Measurements from ENCODE around the gene INAFM2. TPM values are rescaled to one million over a fixed set of nuclear protein-coding genes. Genes with fewer than 3 reads are reported as not detected.
A peak's percentile ranks its signal among the peaks of the same experiment; 100 is the strongest.

INAFM2 gene
- total and polyA plus RNA-seq, 9 donors: 7.4 to 50.6 (median 30.6) TPM

DNA sequence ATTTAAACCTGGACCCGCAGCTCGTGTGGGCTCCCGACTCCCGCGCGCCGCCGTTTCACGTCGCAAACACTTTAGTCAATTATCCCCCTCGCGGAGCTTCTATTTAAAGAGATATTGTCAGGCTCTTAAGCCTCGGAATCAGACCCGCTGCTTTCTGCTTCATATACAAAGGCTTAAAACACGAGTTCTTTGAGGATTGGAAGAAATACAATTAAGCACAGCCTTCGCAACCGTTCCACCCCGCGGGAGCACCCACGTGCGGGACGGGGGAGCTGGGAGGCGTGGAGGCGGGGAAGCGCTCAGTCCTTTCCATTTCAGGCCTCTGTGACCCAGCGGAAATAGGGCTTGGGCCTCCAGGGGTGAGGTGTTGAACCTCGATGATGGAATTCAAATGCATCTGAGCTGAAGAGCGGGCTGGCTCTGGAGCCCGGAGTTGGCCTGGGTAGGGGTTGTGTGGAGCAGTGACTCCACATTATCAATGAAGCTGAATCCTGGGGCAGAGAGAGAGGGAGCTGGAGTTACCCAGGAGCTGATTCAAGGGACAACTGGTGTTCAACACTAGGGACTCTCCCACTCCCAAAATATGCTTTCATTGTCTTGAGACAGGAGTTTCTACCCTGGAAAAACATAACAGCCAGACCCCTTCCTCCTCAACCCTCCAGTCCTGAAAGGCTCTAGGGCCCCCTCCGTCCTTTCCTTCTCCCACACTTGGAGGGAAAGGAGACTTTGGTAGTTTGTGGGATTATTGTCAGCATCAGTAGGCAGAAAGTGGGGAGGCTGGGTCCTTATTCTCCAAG is 43.0 kb upstream of the INAFM2 start:
- H3K36me3 ChIP-seq: no peaks in the 10 kb centered on the region
- H3K4me1 ChIP-seq (ENCODE audit: insufficient read depth): peaks cover 9% of the 10 kb centered on the region
- WGBS, 3 donors: 23 to 42% (median 36%) methylated on average over 30 of the region's 30 CpGs
- H3K4me3 ChIP-seq: no peak overlapping the region
- no peak overlapping the region for H3K27ac ChIP-seq
- no peaks in the 10 kb centered on the region for H3K9me3 ChIP-seq
- intact Hi-C loops (cut with DNase I): loop anchor here (2.0 to 10.0 kb wide), 4 partner anchors 84 to 142 kb away; no protein-coding TSS in a partner anchor
- H3K27me3 ChIP-seq: peaks cover 9% of the 10 kb centered on the region
- TF ChIP-seq EP300 (IDR thresholded peaks at IDR 0.05): no peak
- TF ChIP-seq, protein P1, sequence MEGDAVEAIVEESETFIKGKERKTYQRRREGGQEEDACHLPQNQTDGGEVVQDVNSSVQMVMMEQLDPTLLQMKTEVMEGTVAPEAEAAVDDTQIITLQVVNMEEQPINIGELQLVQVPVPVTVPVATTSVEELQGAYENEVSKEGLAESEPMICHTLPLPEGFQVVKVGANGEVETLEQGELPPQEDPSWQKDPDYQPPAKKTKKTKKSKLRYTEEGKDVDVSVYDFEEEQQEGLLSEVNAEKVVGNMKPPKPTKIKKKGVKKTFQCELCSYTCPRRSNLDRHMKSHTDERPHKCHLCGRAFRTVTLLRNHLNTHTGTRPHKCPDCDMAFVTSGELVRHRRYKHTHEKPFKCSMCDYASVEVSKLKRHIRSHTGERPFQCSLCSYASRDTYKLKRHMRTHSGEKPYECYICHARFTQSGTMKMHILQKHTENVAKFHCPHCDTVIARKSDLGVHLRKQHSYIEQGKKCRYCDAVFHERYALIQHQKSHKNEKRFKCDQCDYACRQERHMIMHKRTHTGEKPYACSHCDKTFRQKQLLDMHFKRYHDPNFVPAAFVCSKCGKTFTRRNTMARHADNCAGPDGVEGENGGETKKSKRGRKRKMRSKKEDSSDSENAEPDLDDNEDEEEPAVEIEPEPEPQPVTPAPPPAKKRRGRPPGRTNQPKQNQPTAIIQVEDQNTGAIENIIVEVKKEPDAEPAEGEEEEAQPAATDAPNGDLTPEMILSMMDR (IDR thresholded peaks at IDR 0.05): no peak
- TF ChIP-seq POLR2A (IDR thresholded peaks at IDR 0.05): no peak
- DNase-seq: no peak

GRCh38 chr15:40281057-40281800 is 42.3 kb upstream of the INAFM2 start:
- Histone ChIP-seq H3K9me3 (no peaks in the 10 kb centered on the region), H3K4me3 (no peak overlapping the region), H3K27me3 (peaks cover 9% of the 10 kb centered on the region), H3K27ac (no peak overlapping the region), H3K4me1 (ENCODE audit: insufficient read depth) (peaks cover 9% of the 10 kb centered on the region), H3K36me3 (no peaks in the 10 kb centered on the region)
- no peak for DNase-seq
- WGBS, 3 donors: 43 to 57% (median 44%) methylated on average over 26 to 43 of the region's 43 CpGs
- intact Hi-C loops (cut with DNase I): loop anchor here (2.0 to 10.0 kb wide), 4 partner anchors 84 to 141 kb away; no protein-coding TSS in a partner anchor
- TF ChIP-seq, protein P1 (IDR thresholded peaks at IDR 0.05): no peak
- no peak for TF ChIP-seq EP300 (IDR thresholded peaks at IDR 0.05)
- TF ChIP-seq POLR2A (IDR thresholded peaks at IDR 0.05): no peak

DNA sequence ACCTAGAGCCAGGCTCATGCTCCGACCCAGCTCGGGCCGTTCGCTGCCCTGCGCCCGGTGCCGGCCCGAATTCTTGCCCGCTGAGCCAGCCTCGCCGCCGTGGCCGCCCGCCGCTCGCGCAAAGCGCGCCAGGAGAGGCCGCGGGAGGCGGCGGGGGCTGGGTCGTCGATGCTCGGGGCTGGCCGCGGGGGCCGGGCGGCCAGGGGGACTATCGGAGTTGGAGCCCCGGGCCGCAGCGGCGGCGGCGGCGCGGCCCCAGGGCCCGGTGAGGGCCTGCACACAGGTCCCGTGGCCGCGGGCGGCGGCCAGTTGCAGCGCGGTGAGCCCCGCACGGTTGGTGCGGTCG is 41.7 kb upstream of the INAFM2 start:
- Histone ChIP-seq H3K4me3 (no peak overlapping the region), H3K36me3 (no peaks in the 10 kb centered on the region), H3K27ac (no peak overlapping the region), H3K4me1 (ENCODE audit: insufficient read depth) (peaks cover 9% of the 10 kb centered on the region), H3K9me3 (no peaks in the 10 kb centered on the region), H3K27me3 (peaks cover 9% of the 10 kb centered on the region)
- WGBS, 3 donors: 2 to 3% methylated on average over 51 of the region's 51 CpGs; no CpG with 5 or more reads in 1 of the 3 donors
- no peak for TF ChIP-seq EP300 (IDR thresholded peaks at IDR 0.05)
- TF ChIP-seq, protein P1 (IDR thresholded peaks at IDR 0.05): no peak
- TF ChIP-seq POLR2A (IDR thresholded peaks at IDR 0.05): no peak
- intact Hi-C loops (cut with DNase I): loop anchor here (2.0 to 10.0 kb wide), 4 partner anchors 83 to 141 kb away; no protein-coding TSS in a partner anchor
- no peak for DNase-seq

DNA sequence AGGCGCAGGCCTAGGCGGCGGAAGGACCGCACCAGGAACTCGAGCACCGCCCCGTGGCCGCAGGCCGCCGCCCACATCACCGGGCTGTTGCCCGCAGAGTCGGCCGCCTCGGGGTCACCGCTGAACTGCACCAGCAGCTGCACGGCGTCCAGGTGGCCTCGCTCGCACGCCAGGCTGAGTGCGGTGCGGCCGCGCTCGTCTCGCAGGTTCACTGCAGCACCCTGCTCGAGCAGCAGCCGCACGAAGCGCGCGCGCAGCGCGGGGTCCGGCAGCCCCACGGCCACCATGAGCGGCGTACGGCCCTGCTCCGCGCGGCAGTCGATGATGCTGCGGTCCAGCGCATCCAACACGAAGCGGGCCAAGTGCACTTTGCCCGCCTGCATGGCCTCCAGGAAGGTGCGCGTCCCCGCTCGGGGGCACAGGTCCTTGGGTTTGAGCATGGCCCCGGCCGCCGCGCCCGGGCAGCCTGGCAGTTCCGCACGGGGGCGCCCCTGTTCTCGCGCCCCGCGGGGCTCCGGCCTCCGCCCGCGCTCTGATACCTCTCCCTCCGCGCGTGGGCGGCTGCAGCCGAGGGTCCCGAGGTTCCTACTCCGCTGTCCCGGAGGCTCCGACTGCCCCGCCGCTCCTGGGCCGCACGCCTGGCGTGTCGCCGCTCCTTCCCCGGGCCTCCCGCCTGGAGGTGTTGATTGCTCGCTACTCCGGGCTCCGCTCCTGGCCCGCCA is 41.2 kb upstream of the INAFM2 start:
- TF ChIP-seq EP300 (IDR thresholded peaks at IDR 0.05) (no peak), POLR2A (IDR thresholded peaks at IDR 0.05) (no peak)
- TF ChIP-seq, protein P1 (IDR thresholded peaks at IDR 0.05): no peak
- Histone ChIP-seq H3K27ac (no peak overlapping the region), H3K36me3 (no peaks in the 10 kb centered on the region), H3K9me3 (no peaks in the 10 kb centered on the region), H3K4me3 (peak overlapping the region; percentile 27), H3K4me1 (ENCODE audit: insufficient read depth) (peaks cover 9% of the 10 kb centered on the region), H3K27me3 (peaks cover 9% of the 10 kb centered on the region)
- DNase-seq: no peak
- intact Hi-C loops (cut with DNase I): loop anchor here in 3 of 4 donors (5.0 to 10.0 kb wide), 3 partner anchors 82 to 140 kb away; no protein-coding TSS in a partner anchor
- 0 to 1% (median 1%) methylated on average over 65 to 92 of the region's 92 CpGs for WGBS, 3 donors

Data from ovary (tissue), 9 donors.